Hematopoietic multipotent progenitor cell treated with erythropoietin and hydrocortisone succinate and interleukin-3 and kit ligand, for 15 days (in vitro differentiated cells): ENCODE results near the gene CAMSAP3.
A peak's percentile ranks its signal among the peaks of the same experiment; 100 is the strongest.

Source experiments
- DNase-seq: peaks from one replicate; pipeline ENCODE4 v3.0.0-alpha.2; 2015; ENCODE audit warnings: low spot score

CAMSAP3 gene

GRCh38 chr19:7652061-7652641, 56.5 kb downstream of the CAMSAP3 start:
- peak; percentile 86 for DNase-seq

GRCh38 chr19:7654401-7654800, 58.7 kb downstream of the CAMSAP3 start:
- DNase-seq = no peak

GRCh38 chr19:7655581-7655980, 59.9 kb downstream of the CAMSAP3 start:
- no peak for DNase-seq

GRCh38 chr19:7657131-7657751, 61.6 kb downstream of the CAMSAP3 start:
- DNase-seq = no peak

- DNase-seq = no peak
Observed at GRCh38 chr19:7658219-7658686, 62.6 kb downstream of the CAMSAP3 start.

GRCh38 chr19:7661744-7662538, 66.3 kb downstream of the CAMSAP3 start:
- no peak for DNase-seq

GRCh38 chr19:7662657-7663056, 67.0 kb downstream of the CAMSAP3 start:
- no peak for DNase-seq

GRCh38 chr19:7663706-7664105, 68.0 kb downstream of the CAMSAP3 start:
- no peak for DNase-seq

GRCh38 chr19:7665076-7665475, 69.4 kb downstream of the CAMSAP3 start:
- no peak for DNase-seq
